Pancreas (tissue), 10 donors: ENCODE results near the gene NPAS2. TPM values are rescaled to one million over a fixed set of nuclear protein-coding genes. Genes with fewer than 3 reads are reported as not detected.

Source experiments
- ATAC-seq, 4 donors: fragments of 200-7000 bp; cut with Tn5 transposase; one replicate each; pipeline versions ENCODE4 v1.8.0 to v1.9.1; 2020; ENCODE audit warnings: mild to moderate bottlenecking in 4 of 4, moderate library complexity in 4 of 4
- DNase-seq, 6 donors: peaks; one replicate each; pipeline ENCODE4 v3.0.0-alpha.2; 2020
- FAIRE-seq: peaks from 2 replicates; lab custom pipeline; 2012; peaks lifted over from hg19 to GRCh38; lab: Jason Lieb, UNC
- H3K27ac ChIP-seq, 4 donors: fragments of 200-600 bp; sonication (generic); 1 replicate in 3 of 4; 2 replicates in 1 of 4; pipeline versions ENCODE4 v1.5.0 to v1.8.0; 2020
- H3K27me3 ChIP-seq, 4 donors: fragments of 200-600 bp; one replicate each; pipeline ENCODE4 v1.8.0; 2021
- H3K36me3 ChIP-seq, 3 donors: fragments of 200-600 bp; sonication (generic) in 1 of 3; one replicate each; pipeline versions ENCODE4 v1.5.0 to v1.8.0; 2020 to 2021
- H3K4me1 ChIP-seq, 3 donors: fragments of 200-600 bp; one replicate each; pipeline ENCODE4 v1.8.0; 2021
- H3K4me3 ChIP-seq, 4 donors: fragments of 200-600 bp; sonication (generic) in 2 of 4; one replicate each; pipeline versions ENCODE4 v1.5.0 to v1.8.0; 2020 to 2021
- H3K9me3 ChIP-seq, 4 donors: fragments of 200-600 bp; one replicate each; pipeline ENCODE4 v1.8.0; 2021
- CTCF ChIP-seq, 4 donors: fragments of 200-600 bp; sonication (generic) in 3 of 4; IDR thresholded peaks; one replicate each; pipeline versions ENCODE4 v1.5.0 to v1.8.0; 2021; ENCODE audit warnings: antibody characterized with exemption in 4 of 4
- WGBS, 2 donors: extraction: QIAGEN DNeasy Blood & Tissue Kit; methylation state at CpG; one replicate each; pipeline ENCODE4 v1.1.7; 2013; 5-methylcytosine and 5-hydroxymethylcytosine counted together
- intact Hi-C, 3 donors: fragments of 100-400 bp; cut with DNase I; formaldehyde crosslinking; loops; one replicate each; pipeline versions ENCODE4 v1.11.1 to v1.14.2; 2022
- polyA plus RNA-seq, 2 donors: library from polyadenylated mRNA; stranded (reverse); fragments of 200-250 nt; gene quantifications; one replicate each; pipeline ENCODE4 v1.2.3, GENCODE V29; 2013
- total RNA-seq, 6 donors: library from RNA; stranded (reverse); fragmentation: NEBNext Ultra II Directional in 4 of 6; extraction: Animal tissue kit (Norgen Biotek cat#: 25700) in 4 of 6; gene quantifications; one replicate each; pipeline versions ENCODE4 v1.2.1 to v1.2.4, GENCODE V29; 2021 to 2023
- donor health status: healthy with polysubstance abuse.
- donor health status: DM: no; HTN: no; CAD: no; lungs with moderate emphysema.
- donor health status: DM: no; HTN: no; CAD: no.
- donor health status: control.
- donor health status: control.
- donor health status: Bipolar disorder and iron deficiency.
- donor health status: DM: yes; HTN: yes; CAD: no.
- donor health status: DM: no; HTN: no; CAD: no.
- donor health status: DM: no; HTN: no; CAD: no.
- donor health status: DM: yes; HTN: yes; CAD: no.

Gene NPAS2
- total and polyA plus RNA-seq, 8 donors = 20.6 to 46.3 (median 32.7) TPM

- Histone ChIP-seq H3K4me3 (no peak overlapping the region), H3K27ac (peak overlapping the region in 1 of 4 donors; percentile 44), H3K9me3 (no peaks in the 10 kb centered on the region), H3K36me3 (no peaks in the 10 kb centered on the region), H3K4me1 (peaks cover 0 to 17% (median 4%) of the 10 kb centered on the region in 3 donors), H3K27me3 (no peaks in the 10 kb centered on the region)
- TF ChIP-seq CTCF (IDR thresholded peaks at IDR 0.05) = no peak
- intact Hi-C loops = no loop called here
- 59 to 62% methylated on average over 3 of the region's 3 CpGs for WGBS, 2 donors
- DNase-seq (no peak), FAIRE-seq (no peak), ATAC-seq (peak in 1 of 4 donors; percentile 19)
Observed at GRCh38 chr2:100895934-100896685, 76.2 kb downstream of the NPAS2 start.

GRCh38 chr2:100898035-100898665, 78.2 kb downstream of the NPAS2 start:
- peaks cover 0 to 21% (median 4%) of the 10 kb centered on the region in 3 donors for H3K4me1 ChIP-seq
- H3K27ac ChIP-seq = no peak overlapping the region
- no peaks in the 10 kb centered on the region for H3K9me3 ChIP-seq
- no peaks in the 10 kb centered on the region for H3K36me3 ChIP-seq
- FAIRE-seq (no peak), ATAC-seq (no peak), DNase-seq (no peak)
- no peak overlapping the region for H3K4me3 ChIP-seq
- intact Hi-C loops = no loop called here
- TF ChIP-seq CTCF (IDR thresholded peaks at IDR 0.05) = no peak
- WGBS, 2 donors = 84 to 88% methylated on average over 8 of the region's 8 CpGs
- no peaks in the 10 kb centered on the region for H3K27me3 ChIP-seq

GRCh38 chr2:100900156-100900795, 80.3 kb downstream of the NPAS2 start:
- ATAC-seq (no peak), FAIRE-seq (no peak), DNase-seq (no peak)
- H3K4me3 ChIP-seq = no peak overlapping the region
- intact Hi-C loops = no loop called here
- H3K9me3 ChIP-seq = no peaks in the 10 kb centered on the region
- 95 to 98% methylated on average over 5 of the region's 5 CpGs for WGBS, 2 donors
- no peak for TF ChIP-seq CTCF (IDR thresholded peaks at IDR 0.05)
- H3K4me1 ChIP-seq = peaks cover 0 to 14% (median 0%) of the 10 kb centered on the region in 3 donors
- H3K27me3 ChIP-seq = no peaks in the 10 kb centered on the region
- H3K27ac ChIP-seq = no peak overlapping the region
- H3K36me3 ChIP-seq = no peaks in the 10 kb centered on the region

GRCh38 chr2:100902817-100903405, 83.0 kb downstream of the NPAS2 start:
- no peak for TF ChIP-seq CTCF (IDR thresholded peaks at IDR 0.05)
- Histone ChIP-seq H3K27me3 (no peaks in the 10 kb centered on the region), H3K36me3 (no peaks in the 10 kb centered on the region), H3K27ac (no peak overlapping the region), H3K9me3 (no peaks in the 10 kb centered on the region), H3K4me1 (peaks cover 0 to 6% (median 0%) of the 10 kb centered on the region in 3 donors), H3K4me3 (no peak overlapping the region)
- 58 to 62% methylated on average over 6 of the region's 6 CpGs for WGBS, 2 donors
- ATAC-seq (peak; percentile 61 to 84 (median 75)), FAIRE-seq (no peak), DNase-seq (no peak)
- intact Hi-C loops = no loop called here
